Breast epithelium (tissue), 3 donors: ENCODE data around the gene CLDN4.

Source experiments
- CTCF ChIP-seq, 3 donors: fragments of 450-650 bp; IDR thresholded peaks; one replicate each; pipeline ENCODE4 v1.5.1; 2016 to 2017; ENCODE audit warnings: antibody characterized with exemption in 3 of 3, mild to moderate bottlenecking in 3 of 3, moderate library complexity in 3 of 3
- POLR2A ChIP-seq: fragments of 450-650 bp; IDR thresholded peaks from one replicate; pipeline ENCODE4 v1.6.1; 2016; ENCODE audit warnings: antibody characterized with exemption, mild to moderate bottlenecking, moderate library complexity

- TF ChIP-seq POLR2A: no peak
- no peak for TF ChIP-seq CTCF (IDR thresholded peaks at IDR 0.05)
Observed at GRCh38 chr7:73812996-73813395, 17.8 kb upstream of the CLDN4 start.
